HepG2 (cell line): ENCODE measurements around the gene NPPC. TPM values are rescaled to one million over a fixed set of nuclear protein-coding genes. Genes with fewer than 3 reads are reported as not detected.
A peak's percentile ranks its signal among the peaks of the same experiment; 100 is the strongest.

Experiments
- ARID2 ChIP-seq: sonication (generic); formaldehyde crosslinking; IDR thresholded peaks from 2 replicates; pipeline ENCODE4 v1.8.1; 2022; ENCODE audit warnings: mild to moderate bottlenecking, missing genetic modification reagents, borderline replicate concordance
- ATF7-NPFF ChIP-seq: sonication (generic); formaldehyde crosslinking; IDR thresholded peaks from 2 replicates; pipeline ENCODE4 v1.8.1; 2023; ENCODE audit warnings: mild to moderate bottlenecking, low read depth, missing genetic modification reagents, moderate library complexity
- CCAR2 ChIP-seq: fragments of 200-400 bp; formaldehyde crosslinking; optimal IDR thresholded peaks from 2 replicates; pipeline ENCODE3; 2018; ENCODE audit warnings: low read depth, mild to moderate bottlenecking, low read length, moderate library complexity
- HOXA9 ChIP-seq: sonication (generic); formaldehyde crosslinking; IDR thresholded peaks from 2 replicates; pipeline ENCODE4 v1.8.1; 2022; ENCODE audit warnings: missing genetic modification reagents, mild to moderate bottlenecking, moderate library complexity, borderline replicate concordance
- NR2F2 ChIP-seq: IDR thresholded peaks from 2 replicates; pipeline ENCODE4 v1.6.1; 2012; ENCODE audit warnings: low read depth, inconsistent platforms, borderline replicate concordance
- PAXIP1 ChIP-seq: sonication (generic); formaldehyde crosslinking; conservative IDR thresholded peaks from 2 replicates; pipeline ENCODE4 v1.4.0; 2020; ENCODE audit warnings: mild to moderate bottlenecking, missing genetic modification reagents, moderate library complexity
- STAT6 ChIP-seq: sonication (generic); formaldehyde crosslinking; IDR thresholded peaks from 2 replicates; pipeline ENCODE4 v1.4.0; 2020; ENCODE audit warnings: missing genetic modification reagents, mild to moderate bottlenecking, borderline replicate concordance
- TSC22D2 ChIP-seq: sonication (generic); formaldehyde crosslinking; IDR thresholded peaks from 2 replicates; pipeline ENCODE4 v1.5.1; 2020; ENCODE audit warnings: missing genetic modification reagents, mild to moderate bottlenecking, borderline replicate concordance
- ZBTB25 ChIP-seq: IDR thresholded peaks from 2 replicates; pipeline ENCODE4 v1.6.1; 2018; ENCODE audit warnings: missing genetic modification reagents
- ZNF18 ChIP-seq: sonication (generic); formaldehyde crosslinking; IDR thresholded peaks from 2 replicates; pipeline ENCODE4 v1.8.0; 2022; ENCODE audit warnings: mild to moderate bottlenecking, missing genetic modification reagents; ENCODE audit not compliant: insufficient replicate concordance
- ZNF292 ChIP-seq: sonication (generic); formaldehyde crosslinking; IDR thresholded peaks from 2 replicates; pipeline ENCODE4 v1.8.1; 2022; ENCODE audit warnings: mild to moderate bottlenecking, low read depth, missing genetic modification reagents, borderline replicate concordance
- ZNF713 ChIP-seq: sonication (generic); formaldehyde crosslinking; IDR thresholded peaks from 2 replicates; pipeline ENCODE4 v1.4.0; 2020; ENCODE audit warnings: mild to moderate bottlenecking, missing genetic modification reagents
- ZNF878 ChIP-seq: sonication (generic); formaldehyde crosslinking; IDR thresholded peaks from 2 replicates; pipeline ENCODE4 v1.8.1; 2023; ENCODE audit warnings: mild to moderate bottlenecking, missing genetic modification reagents, moderate library complexity
- ZXDC ChIP-seq: sonication (generic); formaldehyde crosslinking; IDR thresholded peaks from 2 replicates; pipeline ENCODE4 v1.5.0; 2020; ENCODE audit warnings: mild to moderate bottlenecking, missing genetic modification reagents
- polyA plus RNA-seq, 8 experiments: library from polyadenylated mRNA; depleted of rRNA in 3 of 8; stranded (reverse) in 7 of 8; unstranded in 1 of 8; fragments of >200 nt; fragmentation: Illumina TruSeq in 4 of 8; extraction: Trizol in 4 of 8; gene quantifications; 2 replicates each; pipeline versions ENCODE4 v1.2.1 to v1.2.3, GENCODE V29; 2011 to 2016; ENCODE audit warnings: low read depth in 4 of 8, missing spikeins in 1 of 8, mixed read lengths in 1 of 8; ENCODE audit not compliant: insufficient read depth in 1 of 8
- total RNA-seq, 5 experiments: library from RNA; depleted of rRNA; stranded (reverse); fragments of >200 nt; fragmentation: Illumina TruSeq; extraction: Trizol; gene quantifications; 2 replicates each; pipeline ENCODE4 v1.2.3, GENCODE V29; 2016; ENCODE audit warnings: low read depth in 1 of 5

The NPPC gene
- total and polyA plus RNA-seq, 2 of the 13 experiments (the other 11 are each of a cell fraction or from before 2014, with no cell fraction given), result 0.11 TPM; not detected in 1

GRCh38 chr2:231957913-231958763, 31.9 kb upstream of the NPPC start (continued):
- no peak for TF ChIP-seq ZNF18 (CRISPR knock-in tag)
- no peak for TF ChIP-seq TSC22D2 (CRISPR knock-in tag)
- TF ChIP-seq CCAR2, result no peak
- no peak for TF ChIP-seq HOXA9 (CRISPR knock-in tag)
- no peak for TF ChIP-seq ZXDC (CRISPR knock-in tag)
- peak; percentile 66; the same call in 1 of the 2 replicates for TF ChIP-seq ZNF292 (CRISPR knock-in tag)
- no peak for TF ChIP-seq ATF7-NPFF (CRISPR knock-in tag)
- no peak for TF ChIP-seq STAT6 (CRISPR knock-in tag)
- TF ChIP-seq PAXIP1 (CRISPR knock-in tag), result 0 out of 2 replicates have a peak, but pooled peaks have one; percentile 57
- no peak for TF ChIP-seq ARID2 (CRISPR knock-in tag)
- no peak for TF ChIP-seq ZNF878
- no peak for TF ChIP-seq NR2F2
- TF ChIP-seq ZBTB25 (CRISPR knock-in tag), result peak; percentile 51; the same call in 1 of the 2 replicates
- no peak for TF ChIP-seq ZNF713 (CRISPR knock-in tag)
